ENCODE data around the gene LEKR1.
"Not testable (repeated sequence)": the region's sequence is repeated elsewhere in the genome, so short reads cannot be mapped to it uniquely, and the experiment has no call there.

LEKR1 gene

DNA sequence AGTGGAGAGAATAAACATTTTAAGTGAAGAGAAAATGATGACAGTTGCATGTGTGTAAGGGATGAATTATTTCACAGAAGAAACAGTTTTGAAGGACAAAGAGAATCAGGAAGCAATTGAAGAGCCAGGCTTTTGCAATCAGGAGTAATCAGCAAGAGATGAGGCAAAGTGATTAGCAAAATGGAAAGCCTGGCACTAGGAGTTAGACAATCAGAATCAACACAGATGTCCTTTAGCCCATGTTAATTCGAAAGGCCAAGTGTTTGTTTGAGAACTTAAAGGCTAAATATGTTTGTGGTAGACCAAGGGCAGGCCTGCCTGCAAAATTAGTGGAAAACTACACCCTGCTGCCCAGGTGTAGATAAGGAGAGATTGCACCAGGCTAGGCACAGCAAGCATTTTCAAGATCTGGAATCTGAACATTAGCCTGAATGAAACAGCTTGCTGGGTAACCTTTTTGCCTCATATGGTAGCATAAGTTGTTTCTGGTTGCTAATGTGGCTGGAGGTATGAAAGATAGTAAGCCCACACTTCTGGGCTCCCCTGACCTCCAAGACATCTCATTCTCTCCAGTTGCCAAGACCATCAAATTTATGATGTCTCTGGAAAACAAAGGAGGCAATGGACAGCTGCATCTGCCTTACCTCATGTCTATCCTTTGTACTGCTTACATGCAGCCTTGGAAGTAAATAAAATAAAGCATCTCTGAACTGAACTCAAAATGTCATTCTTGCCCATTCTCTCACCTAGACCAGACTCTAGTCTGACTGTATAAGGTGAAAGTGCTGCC is 22.0 kb upstream of the LEKR1 start:
- no peak for DNase-seq (ENCODE audit: low read depth in 2 of 3, low spot score in 1 of 3)

DNA sequence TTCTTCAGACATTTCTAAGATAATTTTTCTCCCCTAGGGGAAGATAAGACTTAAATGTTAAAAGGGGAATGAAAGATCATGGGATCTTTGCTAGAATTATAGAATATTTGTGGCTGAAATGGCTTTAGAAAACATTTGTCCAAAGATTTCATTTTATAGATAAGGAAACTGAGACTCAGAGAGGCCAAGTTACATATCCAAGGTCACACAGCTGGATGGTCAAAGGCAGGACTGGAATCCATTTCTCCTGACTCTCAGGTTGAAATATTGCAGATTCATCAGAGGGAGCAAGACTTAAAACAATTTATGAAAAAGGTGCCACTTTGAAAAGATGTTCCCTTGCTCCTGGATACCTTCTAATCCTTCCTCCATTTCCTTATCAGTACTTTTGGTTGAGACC is 19.5 kb upstream of the LEKR1 start:
- DNase-seq (ENCODE audit: low read depth in 2 of 3, low spot score in 1 of 3), result no peak

DNA sequence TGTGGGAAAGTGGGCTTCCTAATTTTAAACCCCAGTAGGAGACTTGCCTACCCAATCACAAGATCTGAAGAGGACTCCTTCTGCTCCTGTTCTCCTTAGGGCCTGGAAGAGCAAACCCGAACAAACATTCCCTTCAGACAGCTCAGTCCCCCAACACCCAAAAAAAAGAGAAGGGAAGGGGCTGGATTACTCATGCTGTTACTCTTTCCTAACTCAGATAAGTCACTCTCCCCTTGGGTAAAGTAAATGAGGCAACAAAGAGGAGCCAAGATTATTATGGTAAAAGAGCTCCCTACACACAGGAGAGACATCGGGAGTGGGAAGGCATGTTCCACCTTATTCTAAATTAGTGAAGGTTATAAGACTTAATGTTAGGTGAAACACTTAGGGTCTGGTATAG is 18.1 kb upstream of the LEKR1 start:
- no peak for DNase-seq (ENCODE audit: low read depth in 2 of 3, low spot score in 1 of 3)

DNA sequence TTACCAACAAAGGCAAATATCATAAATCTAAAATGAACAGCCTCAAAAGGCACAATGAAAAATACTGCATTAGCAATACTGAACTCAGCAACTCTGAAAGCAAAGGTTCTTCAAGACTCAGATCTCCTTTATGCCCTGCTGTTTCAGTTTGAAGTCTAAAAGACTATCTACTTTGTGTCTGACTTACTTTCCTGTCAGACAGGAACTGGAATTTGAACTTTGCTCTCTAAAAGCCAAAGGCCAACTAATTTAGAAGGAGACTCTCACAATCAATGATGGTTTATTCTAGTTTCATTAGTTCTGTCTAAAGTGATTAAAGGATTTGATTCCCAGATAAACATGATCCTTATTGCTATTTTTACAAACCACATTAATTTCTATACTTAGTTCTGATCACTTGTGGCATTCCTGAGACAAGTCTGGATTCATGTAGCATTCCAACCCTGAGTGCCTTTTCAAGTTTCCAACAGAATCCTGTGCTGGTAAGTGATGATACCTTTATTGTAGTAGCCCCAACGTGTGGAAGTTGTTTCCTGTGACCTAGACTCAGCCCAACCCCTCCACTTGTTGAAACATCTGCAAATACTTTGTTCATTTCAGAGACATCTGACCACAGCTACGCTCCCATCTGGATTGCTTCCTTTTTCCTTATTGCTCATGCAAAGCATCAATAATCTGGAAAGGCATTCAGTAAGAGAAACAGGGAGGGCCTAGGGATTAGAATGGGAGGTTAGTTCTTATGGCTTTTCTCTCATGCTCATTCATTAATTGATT is 14.9 kb upstream of the LEKR1 start:
- no peak for DNase-seq (ENCODE audit: low read depth in 2 of 3, low spot score in 1 of 3)

DNA sequence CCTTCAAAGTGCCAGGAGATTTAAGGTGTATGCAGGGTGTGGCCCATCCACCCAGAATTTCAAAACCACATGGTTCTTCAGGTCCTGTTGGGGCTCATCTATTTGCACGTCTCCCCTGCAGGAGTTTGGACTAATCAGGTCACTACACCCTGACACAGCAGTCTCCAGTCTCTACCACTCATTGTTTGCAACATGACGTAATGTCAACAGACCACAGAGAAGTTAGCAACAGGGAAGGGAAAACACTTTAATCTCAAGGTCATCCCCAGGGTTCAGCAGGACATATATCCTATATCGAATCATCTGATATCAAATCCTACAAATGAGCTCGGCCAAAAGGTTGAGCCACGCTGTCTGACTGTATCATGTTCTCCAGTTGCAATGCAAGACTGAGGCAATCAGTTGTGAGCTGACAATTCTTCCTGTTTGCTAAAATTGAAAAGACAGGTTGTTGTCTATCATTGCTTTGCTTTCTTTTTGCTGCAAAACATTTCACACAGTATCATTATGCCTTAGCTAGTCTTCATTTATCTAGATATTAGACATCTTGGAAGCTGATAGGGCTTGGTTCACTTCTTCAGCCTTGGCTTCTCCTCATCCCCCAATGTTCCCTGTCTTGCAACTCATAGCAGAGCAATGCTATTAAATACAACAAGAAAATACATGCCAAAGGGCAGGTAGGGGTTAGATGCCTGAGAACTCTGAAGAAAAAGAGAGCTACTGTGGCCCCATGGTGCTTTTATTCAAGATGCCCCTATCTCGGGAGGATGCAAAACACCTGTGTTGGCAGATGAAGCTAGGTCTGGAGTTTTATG is 13.4 kb upstream of the LEKR1 start:
- DNase-seq (ENCODE audit: low read depth in 2 of 3, low spot score in 1 of 3), result no peak

DNA sequence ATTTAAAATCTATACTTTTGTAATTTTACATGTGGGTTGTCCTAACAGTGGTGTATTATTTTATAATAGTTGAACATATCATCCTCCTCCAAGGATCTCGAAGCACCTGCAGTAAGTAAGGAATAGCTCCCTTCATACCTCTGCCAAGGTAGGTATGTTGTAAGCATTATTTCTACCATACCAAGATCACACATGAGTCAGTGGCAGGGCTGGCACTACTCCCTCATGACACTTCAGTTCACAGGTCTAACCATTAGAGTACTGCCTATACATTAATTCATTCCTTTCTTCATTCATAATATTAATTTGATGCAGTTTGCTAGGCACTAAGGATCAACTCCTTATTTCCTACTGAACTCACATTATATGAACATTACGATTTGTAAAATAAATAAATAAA is 11.9 kb upstream of the LEKR1 start:
- DNase-seq (ENCODE audit: low read depth in 2 of 3, low spot score in 1 of 3), result no peak

DNA sequence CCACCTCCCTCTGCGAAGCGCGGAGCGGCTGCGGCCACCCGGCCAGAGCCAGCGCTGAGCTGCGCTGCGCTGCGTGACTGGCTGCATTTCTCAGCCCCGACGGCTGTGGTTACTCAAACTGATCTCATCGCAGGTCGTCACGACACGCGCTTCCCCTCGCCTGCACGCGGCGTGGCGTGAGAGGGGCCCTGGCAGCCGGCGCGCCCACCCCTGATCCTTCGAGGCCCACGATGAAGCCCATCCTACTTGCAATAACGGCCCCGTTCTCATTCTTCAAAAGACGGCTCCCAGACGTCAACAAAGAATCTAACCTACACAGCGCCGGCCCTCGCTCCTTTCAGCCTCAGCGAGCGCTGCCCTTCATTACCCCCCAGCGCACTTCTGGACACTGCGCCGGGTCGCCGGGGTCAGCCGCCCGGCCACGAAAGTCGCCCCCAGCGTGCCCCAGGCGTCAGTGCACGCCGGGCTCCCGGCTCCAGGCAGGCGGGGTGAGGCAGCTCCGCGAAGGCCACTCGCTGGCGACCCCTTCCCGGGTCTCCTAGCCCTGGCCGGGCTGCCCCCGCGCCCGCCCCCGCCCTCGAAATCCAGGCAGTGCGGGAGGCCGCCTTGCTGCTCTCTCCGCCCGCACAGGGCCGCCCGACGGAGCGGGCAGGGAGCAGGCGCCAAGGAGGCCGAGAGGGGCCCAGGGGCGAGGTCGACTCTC is 9.9 kb upstream of the LEKR1 start:
- peak in 2 of 3 donors; percentile 5 to 9 for DNase-seq (ENCODE audit: low read depth in 2 of 3, low spot score in 1 of 3)

DNA sequence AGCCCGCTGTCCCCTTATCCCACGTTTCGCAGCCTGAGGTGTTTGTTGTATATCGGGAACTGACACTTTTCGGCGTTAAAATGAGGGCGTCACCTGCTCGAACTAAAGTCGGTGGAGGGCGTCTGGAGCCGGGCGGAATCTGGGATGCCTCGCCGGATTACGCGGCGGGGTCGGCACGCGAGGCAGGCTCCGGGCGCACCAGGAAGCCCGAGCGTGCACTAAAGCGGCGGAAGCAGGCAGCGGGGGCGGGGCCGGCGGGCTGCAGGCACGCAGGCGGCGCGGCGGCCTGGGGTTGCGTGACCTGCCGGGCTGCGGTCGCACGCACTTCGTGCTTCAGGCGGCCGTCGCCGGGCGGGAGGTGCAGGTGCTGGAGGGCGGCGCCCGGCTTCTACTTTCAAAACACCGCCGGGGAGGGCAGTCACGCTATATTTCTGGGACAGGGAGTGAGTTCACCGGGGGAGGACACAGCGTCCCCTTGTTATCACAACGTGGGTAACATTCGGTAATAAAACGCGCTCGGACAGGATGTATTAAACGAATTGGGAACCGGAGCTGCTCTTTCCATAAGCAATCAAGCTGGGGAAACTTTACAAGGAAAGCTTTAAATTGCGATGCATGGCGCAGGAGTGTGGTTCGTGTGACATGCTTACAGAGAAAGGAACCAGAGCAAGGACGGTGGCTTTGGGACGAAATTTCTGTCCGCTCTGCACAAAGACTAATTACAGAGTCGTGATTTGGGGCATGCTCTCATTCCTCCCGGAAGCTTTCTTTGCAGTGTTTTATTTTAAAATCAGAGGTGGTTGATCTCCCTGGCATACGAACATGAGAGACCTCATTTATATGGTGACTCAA is 9.1 kb upstream of the LEKR1 start:
- DNase-seq (ENCODE audit: low read depth in 2 of 3, low spot score in 1 of 3), result peak; percentile 68 to 85 (median 73)

DNA sequence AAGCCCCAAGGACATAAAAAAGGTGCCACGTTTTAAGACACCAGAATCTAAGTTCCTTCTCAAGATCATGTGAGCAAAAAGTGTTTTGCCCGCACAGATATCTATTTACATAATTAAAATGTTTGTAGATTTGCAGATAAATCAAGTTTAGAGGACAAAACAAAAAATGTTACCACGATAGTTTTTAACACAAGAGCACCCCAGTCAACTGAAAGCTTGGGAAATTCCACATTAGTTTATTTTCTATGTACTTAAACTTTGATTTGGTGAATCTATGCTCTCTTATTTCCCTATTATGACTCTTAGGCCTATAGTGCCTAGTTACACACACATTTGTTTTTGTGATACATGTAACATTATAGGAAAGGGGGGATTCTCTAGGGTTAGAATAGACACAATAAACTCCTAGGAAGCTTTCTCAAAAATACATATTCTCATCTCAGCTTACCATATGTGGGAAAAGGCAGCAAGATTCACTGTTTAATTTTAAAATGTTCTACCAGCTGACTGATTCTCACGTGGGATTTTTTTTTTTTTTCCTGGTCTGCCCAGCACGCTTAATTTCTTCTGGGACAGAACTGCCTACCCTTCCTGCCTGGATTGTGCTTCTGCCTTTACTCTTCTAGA is 8.4 kb upstream of the LEKR1 start:
- no peak for DNase-seq (ENCODE audit: low read depth in 2 of 3, low spot score in 1 of 3)

DNA sequence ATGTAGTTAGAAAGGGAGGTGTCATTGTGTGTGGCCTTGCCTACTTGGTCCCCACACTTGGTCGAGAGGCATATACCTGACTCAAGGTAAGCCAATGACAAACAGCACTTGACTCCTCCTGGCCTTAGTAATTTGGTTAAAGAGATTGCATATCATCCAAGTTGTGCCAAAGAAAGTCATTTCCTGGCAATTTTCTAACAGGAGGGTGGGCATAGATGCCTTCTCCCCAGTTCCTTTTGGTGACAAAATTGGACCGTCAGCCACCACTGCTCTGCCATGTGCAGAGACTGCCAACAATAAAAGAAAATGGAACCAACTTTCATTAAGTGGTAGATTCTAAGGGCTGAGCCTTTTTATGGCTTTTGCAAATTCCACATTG is 7.9 kb upstream of the LEKR1 start:
- no peak for DNase-seq (ENCODE audit: low read depth in 2 of 3, low spot score in 1 of 3)

DNA sequence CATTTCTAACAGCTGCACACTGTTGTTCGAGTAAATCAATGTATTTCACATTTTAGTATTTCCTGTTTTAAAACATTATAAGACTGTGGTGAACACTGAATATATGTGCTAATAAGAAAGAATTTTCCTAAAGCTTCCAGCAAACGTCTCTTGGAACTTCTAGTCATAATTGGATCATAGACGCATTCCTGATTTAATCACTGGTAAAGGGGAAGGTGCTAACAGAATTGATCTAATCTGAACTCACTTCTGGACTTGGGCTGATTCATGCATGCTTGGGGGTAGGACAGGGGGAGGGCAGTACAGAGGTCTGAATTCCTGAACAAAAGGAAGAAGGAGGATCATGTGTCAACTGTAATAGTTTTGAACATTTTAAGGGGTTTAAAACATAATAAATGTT is 7.3 kb upstream of the LEKR1 start:
- DNase-seq (ENCODE audit: low read depth in 2 of 3, low spot score in 1 of 3), result no peak

DNA sequence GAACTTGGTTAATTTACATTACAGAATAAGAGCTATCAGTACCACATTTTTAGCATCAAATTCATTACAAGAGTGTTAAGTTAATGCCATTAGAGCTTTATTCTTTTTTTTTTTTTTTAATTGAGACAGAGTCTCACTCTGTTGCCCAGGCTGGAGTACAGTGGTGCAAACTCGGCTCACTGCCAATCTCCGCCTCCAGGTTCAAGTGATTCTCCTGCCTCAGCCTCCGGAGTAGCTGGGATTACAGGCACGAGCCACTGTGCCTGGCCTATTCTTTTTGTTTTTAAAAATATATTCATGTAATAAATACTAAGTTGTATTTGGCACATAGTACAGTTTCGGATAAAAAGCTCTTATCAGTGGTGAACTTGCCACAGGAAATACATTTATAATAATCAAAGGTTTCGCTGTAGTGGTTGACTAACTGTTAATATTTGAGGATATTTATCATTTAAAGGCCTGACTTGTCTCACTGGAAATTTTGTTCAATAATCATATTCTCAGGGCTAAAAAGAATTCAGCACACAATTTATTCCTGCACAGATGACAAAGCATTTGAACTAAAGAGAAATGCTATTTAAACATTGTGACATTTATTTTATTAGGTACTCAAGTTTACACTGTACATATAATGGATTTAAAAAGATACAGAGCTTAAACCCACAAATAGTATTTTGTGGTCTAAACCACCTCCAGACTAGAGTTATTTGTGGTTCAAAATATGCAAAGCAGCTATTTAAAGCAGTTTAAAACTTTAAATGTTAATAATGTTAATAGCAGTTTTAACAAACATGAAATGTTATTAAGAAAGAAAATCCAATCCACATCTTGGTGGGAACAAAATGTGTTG is 6.1 kb upstream of the LEKR1 start:
- DNase-seq (ENCODE audit: low read depth in 2 of 3, low spot score in 1 of 3), result no peak

DNA sequence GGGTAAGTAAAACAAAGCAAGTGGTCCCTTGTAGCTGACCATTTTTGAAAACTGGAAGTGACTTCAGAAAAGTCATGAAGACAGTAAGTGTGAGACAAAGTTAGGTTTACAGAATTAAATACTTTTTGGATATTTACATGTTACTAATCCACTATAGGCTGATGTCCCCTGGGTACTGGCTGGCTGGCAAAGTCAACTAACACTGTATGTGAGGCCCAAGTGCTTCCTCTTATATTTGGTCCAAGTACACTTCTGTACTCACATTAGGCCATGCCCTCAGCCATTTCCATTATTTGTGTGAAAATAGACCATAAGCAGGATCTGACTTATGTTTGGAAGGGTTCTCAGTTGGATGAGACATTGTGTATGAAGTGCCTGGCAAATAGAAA is 5.5 kb upstream of the LEKR1 start:
- DNase-seq (ENCODE audit: low read depth in 2 of 3, low spot score in 1 of 3), result no peak

DNA sequence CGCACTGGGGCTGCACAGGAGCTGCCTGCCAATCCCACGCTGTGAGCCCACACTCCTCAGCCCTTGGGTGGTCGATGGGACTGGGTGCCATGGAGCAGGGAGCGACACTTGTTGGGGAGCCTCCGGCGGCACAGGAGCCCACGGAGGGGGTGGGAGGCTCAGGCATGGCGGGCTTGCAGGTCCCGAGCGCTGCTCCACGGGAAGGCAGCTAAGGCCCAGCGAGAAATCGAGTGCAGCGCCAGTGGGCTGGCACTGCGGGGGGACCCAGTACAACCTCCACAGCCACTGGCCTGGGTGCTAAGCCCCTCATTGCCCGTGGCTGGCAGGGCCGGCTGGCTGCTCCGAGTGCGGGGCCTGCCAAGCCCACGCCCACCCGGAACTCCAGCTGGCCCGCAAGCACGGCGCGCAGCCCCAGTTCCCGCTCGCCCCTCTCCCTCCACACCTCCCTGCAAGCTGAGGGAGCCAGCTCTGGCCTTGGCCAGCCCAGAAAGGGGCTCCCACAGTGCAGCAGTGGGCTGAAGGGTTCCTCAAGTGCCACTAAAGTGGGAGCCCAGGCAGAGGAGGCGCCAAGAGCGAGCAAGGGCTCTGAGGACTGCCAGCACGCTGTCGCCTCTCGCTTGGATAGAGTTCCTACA is 3.4 kb upstream of the LEKR1 start:
- not testable (repeated sequence) for DNase-seq (ENCODE audit: low read depth in 2 of 3, low spot score in 1 of 3)

DNA sequence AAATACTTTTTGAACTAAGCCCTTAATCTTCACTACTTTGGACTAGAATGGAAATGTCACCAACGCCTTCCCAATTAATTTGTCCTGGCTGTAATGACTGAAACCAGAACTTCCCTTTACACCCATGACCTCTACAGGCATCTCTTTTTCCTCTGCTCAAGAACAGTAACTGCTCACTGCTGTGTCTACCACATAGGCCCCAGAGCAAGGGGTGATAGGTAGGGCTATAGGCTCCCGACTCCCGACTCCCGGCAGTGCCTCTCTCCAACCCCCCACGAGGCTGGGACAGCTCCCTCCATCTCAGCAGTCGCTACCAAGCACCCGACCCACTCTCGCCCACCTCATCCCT is 384 bp upstream of the LEKR1 start:
- no peak for DNase-seq (ENCODE audit: low read depth in 2 of 3, low spot score in 1 of 3)

DNA sequence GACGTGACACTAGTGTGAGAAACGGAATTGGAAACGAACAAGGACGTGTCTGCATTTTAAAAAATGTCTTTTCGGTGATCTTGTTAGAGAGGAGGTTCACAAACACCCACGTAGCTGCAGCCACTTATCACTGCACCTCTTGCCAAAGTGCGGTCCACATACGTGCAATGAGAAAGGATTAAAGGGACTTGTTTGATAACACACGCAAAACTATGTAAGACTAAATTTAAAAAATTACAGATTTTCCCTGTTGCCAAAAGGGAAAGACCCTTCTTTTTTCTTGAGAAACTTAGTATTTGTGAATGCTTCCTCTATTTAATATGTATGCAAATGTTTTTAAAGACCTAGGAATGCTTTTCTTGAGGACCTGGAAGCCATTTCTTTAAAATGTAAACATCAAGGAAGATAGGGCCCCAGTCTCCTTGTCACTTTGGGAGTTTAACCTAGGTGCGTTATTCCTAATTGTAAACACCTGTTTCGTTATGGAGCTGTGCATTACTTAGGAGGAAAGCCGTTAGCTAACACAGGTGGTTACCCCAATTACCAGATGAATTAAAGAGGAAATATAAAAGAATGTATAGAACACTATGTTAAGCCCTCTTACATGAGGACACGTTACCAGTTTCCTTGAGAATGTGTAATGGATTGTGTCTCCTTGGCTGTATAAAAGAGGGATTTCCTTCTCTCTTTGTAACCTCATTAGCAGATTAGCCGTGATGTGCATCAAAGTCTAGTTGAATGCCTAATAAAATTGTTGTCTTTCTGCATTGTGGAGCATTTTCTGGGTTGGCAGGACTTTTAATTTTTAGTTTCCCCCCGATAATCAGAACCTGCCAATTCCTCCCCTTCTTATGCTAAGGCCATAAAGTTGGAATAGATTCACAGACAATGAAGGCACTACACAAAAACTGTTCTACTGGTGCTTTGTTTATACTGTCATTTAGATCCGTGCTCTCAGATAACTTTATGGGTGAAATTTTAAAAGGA is 1.0 kb downstream of the LEKR1 start:
- peak in 1 of 3 donors; percentile 10 for DNase-seq (ENCODE audit: low read depth in 2 of 3, low spot score in 1 of 3)

DNA sequence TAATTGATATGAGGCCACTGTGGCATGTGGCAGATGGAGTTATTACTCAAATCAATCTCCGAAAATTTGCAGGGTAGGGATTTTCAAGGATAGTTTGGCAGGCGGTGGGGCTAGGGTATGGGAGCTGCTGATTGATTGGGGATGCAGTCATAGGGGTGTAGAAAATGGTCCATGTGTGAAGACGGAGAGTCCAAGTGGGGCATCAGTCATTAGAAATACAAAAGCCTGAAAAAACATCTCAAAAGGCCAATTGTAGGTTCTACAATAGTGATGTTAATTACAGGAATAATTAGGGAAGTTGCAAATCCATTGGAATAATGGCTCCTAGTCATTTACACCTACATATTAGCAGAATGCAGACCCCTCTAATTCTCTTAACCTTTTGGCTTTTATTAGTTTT is 4.9 kb downstream of the LEKR1 start:
- DNase-seq (ENCODE audit: low read depth in 2 of 3, low spot score in 1 of 3), result no peak
